ENCODE results near the gene AHNAK.

The AHNAK gene

GRCh38 chr11:62432695-62433094, 113.9 kb downstream of the AHNAK start:
- DNase-seq, result no peak

- DNase-seq, result no peak
These were observed 115.3 kb downstream of the AHNAK start for GRCh38 chr11:62431171-62431901.

GRCh38 chr11:62430425-62430824, 116.2 kb downstream of the AHNAK start:
- DNase-seq, result no peak

- DNase-seq, result no peak
These were observed 117.6 kb downstream of the AHNAK start for GRCh38 chr11:62428871-62429560.

GRCh38 chr11:62427630-62428233, 118.9 kb downstream of the AHNAK start:
- no peak for DNase-seq

- DNase-seq, result no peak
These were observed 123.6 kb downstream of the AHNAK start for GRCh38 chr11:62423012-62423411.

GRCh38 chr11:62421996-62422395, 124.6 kb downstream of the AHNAK start:
- DNase-seq, result no peak

- DNase-seq, result no peak
These were observed 125.7 kb downstream of the AHNAK start for GRCh38 chr11:62420882-62421281.

- no peak for DNase-seq
These were observed 126.7 kb downstream of the AHNAK start for GRCh38 chr11:62419943-62420342.

GRCh38 chr11:62419314-62419929, 127.2 kb downstream of the AHNAK start:
- no peak for DNase-seq

GRCh38 chr11:62418733-62419132, 127.9 kb downstream of the AHNAK start, which contains the start of gene SCGB1A1:
TSS of gene SCGB1A1 (plus strand) at chr11:62419033. CDS start at chr11:62419096, 63 bp downstream.
- no peak for DNase-seq

- no peak for DNase-seq
These were observed 128.5 kb downstream of the AHNAK start for GRCh38 chr11:62418136-62418535.

- no peak for DNase-seq
These were observed 130.0 kb downstream of the AHNAK start for GRCh38 chr11:62416596-62416995.

GRCh38 chr11:62413060-62413696, 133.4 kb downstream of the AHNAK start:
- DNase-seq, result no peak

- no peak for DNase-seq
These were observed 135.1 kb downstream of the AHNAK start for GRCh38 chr11:62411524-62411923.

GRCh38 chr11:62410972-62411371, 135.6 kb downstream of the AHNAK start:
- DNase-seq, result no peak

- no peak for DNase-seq
These were observed 136.8 kb downstream of the AHNAK start for GRCh38 chr11:62409831-62410230.

- DNase-seq, result no peak
These were observed 140.6 kb downstream of the AHNAK start for GRCh38 chr11:62406034-62406433.

GRCh38 chr11:62404901-62405300, 141.7 kb downstream of the AHNAK start:
- DNase-seq, result no peak

- no peak for DNase-seq
These were observed 142.2 kb downstream of the AHNAK start for GRCh38 chr11:62404435-62404834.

GRCh38 chr11:62402960-62403730, 143.5 kb downstream of the AHNAK start:
- DNase-seq, result no peak
